GM10248 (cell line): ENCODE measurements around the gene CHIC2.

Experiments used
- CTCF ChIA-PET: fragments of 300-600 bp; sonication (Branson Sonifier 250); formaldehyde crosslinking; extraction: SDS; loops from one replicate; lab custom pipeline; 2021; ENCODE audit warnings: antibody characterized with exemption; lab: Yijun Ruan, JAX
- POLR2A ChIA-PET: fragments of 350-650 bp; sonication (Branson Sonifier 250); formaldehyde crosslinking; extraction: SDS; loops from one replicate; lab custom pipeline; 2020; ENCODE audit warnings: antibody characterized with exemption; lab: Yijun Ruan, JAX
- DNase-seq: peaks from one replicate; pipeline ENCODE4 v3.0.0; 2012; ENCODE audit errors: extremely low spot score
- TF ChIP-seq, protein P1 (sequence below): IDR thresholded peaks from 2 replicates; pipeline ENCODE4 v1.5.1; 2012; ENCODE audit warnings: mild to moderate bottlenecking, low read depth; ENCODE audit errors: extremely low read depth, missing control alignments, control extremely low read depth

CHIC2 gene

DNA sequence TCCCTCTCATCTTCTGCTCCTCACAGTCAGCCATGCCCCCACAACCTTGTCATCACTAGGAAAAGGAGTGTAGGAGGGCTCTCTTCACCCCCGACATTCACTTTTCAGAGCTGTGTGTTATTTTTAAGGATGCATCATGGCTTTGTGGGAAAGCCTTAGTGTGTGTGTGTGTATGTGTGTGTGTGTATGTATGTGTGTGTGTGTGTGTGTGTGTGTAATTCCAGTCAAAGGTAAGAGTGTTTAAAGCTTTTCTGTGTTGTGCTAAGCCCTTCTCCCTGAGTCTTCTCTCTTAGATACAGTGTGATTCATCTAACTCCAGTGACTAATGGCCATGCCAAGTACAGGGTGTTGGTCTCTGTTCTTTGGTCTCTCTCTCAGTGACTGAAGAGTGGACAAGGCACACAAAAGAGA lies 76.6 kb downstream of the CHIC2 start:
- POLR2A ChIA-PET: no interaction called here
- no peak for DNase-seq
- TF ChIP-seq, protein P1, sequence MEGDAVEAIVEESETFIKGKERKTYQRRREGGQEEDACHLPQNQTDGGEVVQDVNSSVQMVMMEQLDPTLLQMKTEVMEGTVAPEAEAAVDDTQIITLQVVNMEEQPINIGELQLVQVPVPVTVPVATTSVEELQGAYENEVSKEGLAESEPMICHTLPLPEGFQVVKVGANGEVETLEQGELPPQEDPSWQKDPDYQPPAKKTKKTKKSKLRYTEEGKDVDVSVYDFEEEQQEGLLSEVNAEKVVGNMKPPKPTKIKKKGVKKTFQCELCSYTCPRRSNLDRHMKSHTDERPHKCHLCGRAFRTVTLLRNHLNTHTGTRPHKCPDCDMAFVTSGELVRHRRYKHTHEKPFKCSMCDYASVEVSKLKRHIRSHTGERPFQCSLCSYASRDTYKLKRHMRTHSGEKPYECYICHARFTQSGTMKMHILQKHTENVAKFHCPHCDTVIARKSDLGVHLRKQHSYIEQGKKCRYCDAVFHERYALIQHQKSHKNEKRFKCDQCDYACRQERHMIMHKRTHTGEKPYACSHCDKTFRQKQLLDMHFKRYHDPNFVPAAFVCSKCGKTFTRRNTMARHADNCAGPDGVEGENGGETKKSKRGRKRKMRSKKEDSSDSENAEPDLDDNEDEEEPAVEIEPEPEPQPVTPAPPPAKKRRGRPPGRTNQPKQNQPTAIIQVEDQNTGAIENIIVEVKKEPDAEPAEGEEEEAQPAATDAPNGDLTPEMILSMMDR: no peak
- CTCF ChIA-PET: interaction anchor here (1.3 to 1.4 kb wide), 2 partner anchors 8 to 11 kb away, joined by 3 to 4 read pairs; no protein-coding TSS in a partner anchor

- TF ChIP-seq, protein P1: no peak
- DNase-seq: no peak
- ChIA-PET CTCF (interaction anchor here (1.0 to 1.2 kb wide), 2 partner anchors 11 to 248 kb away, joined by 3 read pairs; no protein-coding TSS in a partner anchor), POLR2A (no interaction called here)
Measured at GRCh38 chr4:53986062-53986461, 78.3 kb downstream of the CHIC2 start.

- ChIA-PET CTCF (no interaction called here), POLR2A (no interaction called here)
- TF ChIP-seq, protein P1: no peak
- no peak for DNase-seq
Measured at GRCh38 chr4:53981567-53981966, 82.8 kb downstream of the CHIC2 start.

- CTCF ChIA-PET: no interaction called here
- no peak for DNase-seq
- TF ChIP-seq, protein P1: no peak
- POLR2A ChIA-PET: no interaction called here
Measured at GRCh38 chr4:53981066-53981465, 83.3 kb downstream of the CHIC2 start.

DNA sequence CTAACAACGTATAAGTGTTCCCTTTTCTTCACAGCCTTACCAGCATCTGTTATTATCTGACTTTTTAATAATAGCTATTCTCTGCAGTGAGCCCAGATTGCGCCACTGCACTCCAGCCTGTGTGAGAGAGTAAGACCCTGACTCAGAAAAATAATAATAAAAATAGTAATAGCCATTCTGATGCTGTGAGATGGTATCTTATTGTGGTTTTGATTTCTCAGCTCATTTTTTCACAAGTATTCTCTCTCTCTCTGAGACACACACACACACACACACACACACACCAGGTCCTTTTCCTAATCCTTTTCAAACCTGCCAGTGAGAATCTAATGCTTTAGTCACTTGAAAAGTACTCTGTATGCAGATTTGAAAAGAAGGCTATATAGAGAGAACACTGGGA lies 89.8 kb downstream of the CHIC2 start:
- ChIA-PET POLR2A (no interaction called here), CTCF (interaction anchor here (1.3 to 2.2 kb wide), 2 partner anchors 9 to 111 kb away, joined by 3 to 5 read pairs; no protein-coding TSS in a partner anchor)
- TF ChIP-seq, protein P1: no peak
- DNase-seq: no peak

DNA sequence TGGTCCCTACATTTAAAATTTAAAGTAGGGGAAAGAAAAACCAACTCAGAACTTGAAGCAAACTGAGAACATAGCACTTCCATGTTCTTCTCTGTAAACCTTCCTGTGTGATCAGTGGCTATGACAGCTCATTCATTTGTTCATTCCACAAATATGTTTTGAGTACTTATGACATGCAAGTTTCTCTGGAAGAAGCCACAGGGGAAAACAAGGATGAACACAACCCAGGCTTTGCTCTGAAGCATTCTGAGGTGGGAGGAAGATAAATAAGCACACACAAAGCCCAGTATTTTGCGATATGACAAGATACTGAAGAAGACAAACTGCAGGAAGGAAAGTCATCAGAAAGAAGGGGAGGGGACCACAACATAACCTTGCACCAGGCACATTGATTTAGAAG lies 96.4 kb downstream of the CHIC2 start:
- POLR2A ChIA-PET: no interaction called here
- CTCF ChIA-PET: no interaction called here
- TF ChIP-seq, protein P1: no peak
- DNase-seq: no peak

DNA sequence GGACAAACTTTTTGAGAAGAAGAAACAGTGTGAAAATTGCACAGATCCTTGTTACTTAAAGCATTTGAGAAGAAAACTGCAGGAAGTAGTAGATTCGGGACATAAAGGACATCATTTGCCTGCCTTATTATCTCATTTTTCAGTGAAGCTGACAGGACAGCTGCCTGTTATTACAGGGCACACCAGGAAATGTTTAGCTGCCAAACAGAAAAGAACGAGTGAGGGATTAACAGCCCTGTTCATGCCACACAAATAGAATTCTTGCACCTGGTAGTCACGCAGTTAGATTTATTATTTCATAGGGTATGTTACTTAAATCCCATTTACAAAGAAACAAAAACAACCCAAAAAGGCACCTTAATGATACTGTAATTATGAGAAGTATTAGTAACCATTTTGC lies 100.6 kb downstream of the CHIC2 start:
- ChIA-PET CTCF (no interaction called here), POLR2A (no interaction called here)
- DNase-seq: no peak
- TF ChIP-seq, protein P1: no peak
